Measurements from ENCODE around the gene MKRN3. TPM values are rescaled to one million over a fixed set of nuclear protein-coding genes. Genes with fewer than 3 reads are reported as not detected.

The MKRN3 gene
- total and polyA plus RNA-seq, 10 of the 15 experiments (the other 5 are each of a cell fraction or from before 2014, with no cell fraction given): 0.30 to 1.1 TPM; not detected in 8

GRCh38 chr15:23574742-23575141 lies 9.3 kb downstream of the MKRN3 start:
- no peaks in the 10 kb centered on the region for H3K79me2 ChIP-seq (ENCODE audit: control insufficient read depth, insufficient read depth, low read length)
- intact Hi-C loops (cut with micrococcal nuclease; ENCODE audit: unreplicated experiment) (no loop called here), in situ Hi-C loops (cut with MboI) (no loop called here)
- ChIA-PET POLR2A (no interaction called here), SMC1A (ENCODE audit: uncharacterized antibody, unreplicated experiment) (no interaction called here), CTCF (no interaction called here), RAD21 (ENCODE audit: unreplicated experiment) (no interaction called here)
- H2AFZ ChIP-seq (ENCODE audit: control insufficient read depth, low read depth, low read length): no peak overlapping the region
- H3K4me1 ChIP-seq (ENCODE audit: control insufficient read depth, insufficient read depth, low read length): no peaks in the 10 kb centered on the region
- no peaks in the 10 kb centered on the region for H3K36me3 ChIP-seq (ENCODE audit: control insufficient read depth in 2 of 2, insufficient read depth in 2 of 2, low read length in 1 of 2)
- H3K27me3 ChIP-seq (replicated peaks in 1 of 2; ENCODE audit: control insufficient read depth in 2 of 2, insufficient read depth in 2 of 2, low read length in 1 of 2): no peaks in the 10 kb centered on the region
- ATAC-seq: no peak
- no peaks in the 10 kb centered on the region for H3K9me3 ChIP-seq (replicated peaks; ENCODE audit: control insufficient read depth, insufficient read depth, low read length)
- no peak overlapping the region for H3K4me3 ChIP-seq
- no peak overlapping the region for H3K27ac ChIP-seq (ENCODE audit: control insufficient read depth, insufficient read depth)
- no peak overlapping the region for H3K9ac ChIP-seq (ENCODE audit: control insufficient read depth, insufficient read depth, low read length)
- BruUV-seq (replicated peaks): no TSS peak
- WGBS (ENCODE audit: insufficient coverage, insufficient replicate concordance, low lambda C conversion rate, missing lambda C conversion rate): 0% methylated on average over 3 of the region's 3 CpGs
- H4K20me1 ChIP-seq (ENCODE audit: control insufficient read depth, insufficient read depth): no peaks in the 10 kb centered on the region
- no peak for DNase-seq (ENCODE audit: low read depth, low spot score)
- no peak overlapping the region for H3K4me2 ChIP-seq (ENCODE audit: control insufficient read depth, insufficient read depth)
- FAIRE-seq: no peak
- TF ChIP-seq NBN (IDR thresholded peaks at IDR 0.05) (no peak), MTA3 (IDR thresholded peaks at IDR 0.05; ENCODE audit: borderline replicate concordance, low read length) (no peak), ZBTB33 (IDR thresholded peaks at IDR 0.05) (no peak), GABPA (IDR thresholded peaks at IDR 0.05; ENCODE audit: low read depth) (no peak), ZBTB11 (CRISPR knock-in tag; IDR thresholded peaks at IDR 0.05) (no peak), ZBTB4 (CRISPR knock-in tag; IDR thresholded peaks at IDR 0.05) (no peak), TAF1 (IDR thresholded peaks at IDR 0.05; ENCODE audit: borderline replicate concordance, low read depth, low read length) (no peak), RFX5 (IDR thresholded peaks at IDR 0.05; ENCODE audit: low read depth, low read length) (no peak), IKZF1 (conservative IDR thresholded peaks at IDR 0.05) (no peak), NR2F1 (conservative IDR thresholded peaks at IDR 0.05) (no peak), MXI1 (IDR thresholded peaks at IDR 0.05; ENCODE audit: low read depth, low read length) (no peak), MEF2A (IDR thresholded peaks at IDR 0.05; ENCODE audit: insufficient read depth, low read depth, low read length) (no peak), SREBF1 (IDR thresholded peaks at IDR 0.05; ENCODE audit: low read length) (no peak), DPF2 (IDR thresholded peaks at IDR 0.05) (no peak), TCF12 (IDR thresholded peaks at IDR 0.05; ENCODE audit: low read depth, low read length) (no peak)

All from GM12878 (cell line).